NCI-H2227 (cell line): ENCODE measurements around the gene RASGRF2.

Experiments
- DNase-seq: peaks from one replicate; lab custom pipeline; 2025; ENCODE audit not compliant: unreplicated experiment; lab: John Stamatoyannopoulos, UW

RASGRF2 gene

DNA sequence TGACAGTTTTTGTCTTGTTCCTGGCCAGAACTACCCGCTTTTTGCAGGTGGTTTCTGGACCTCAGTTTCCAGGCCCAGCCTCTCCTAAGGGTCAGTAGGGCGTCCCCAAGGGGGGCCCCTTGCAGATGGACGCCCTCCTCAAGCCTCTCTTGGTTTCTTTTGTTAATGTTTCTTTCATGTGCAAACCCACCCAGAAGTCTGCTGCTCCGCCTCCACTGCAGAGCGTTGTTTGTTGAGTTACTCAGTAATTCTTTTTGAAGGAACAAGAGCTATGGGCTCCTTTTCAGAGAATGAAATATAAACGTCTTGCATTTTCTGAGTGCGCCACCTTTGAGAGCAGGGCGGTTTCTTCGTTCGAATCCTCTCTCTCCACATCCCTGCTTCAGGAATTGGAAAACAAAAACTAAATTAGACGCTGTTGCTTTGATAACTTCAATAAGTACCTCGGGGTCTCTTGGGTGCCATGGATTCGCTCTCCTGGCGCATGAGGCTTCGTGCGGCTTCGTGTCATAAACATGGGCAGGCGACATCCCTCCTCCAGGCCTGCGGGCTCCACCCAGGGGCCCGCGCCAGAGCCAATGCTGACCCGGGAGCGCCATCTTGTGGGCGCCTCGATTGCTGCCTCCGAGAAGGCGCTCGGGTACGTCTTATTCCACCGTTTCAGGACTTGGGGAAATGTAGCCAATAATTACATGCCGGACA lies 234.6 kb downstream of the RASGRF2 start:
- DNase-seq: peak; percentile 80

DNA sequence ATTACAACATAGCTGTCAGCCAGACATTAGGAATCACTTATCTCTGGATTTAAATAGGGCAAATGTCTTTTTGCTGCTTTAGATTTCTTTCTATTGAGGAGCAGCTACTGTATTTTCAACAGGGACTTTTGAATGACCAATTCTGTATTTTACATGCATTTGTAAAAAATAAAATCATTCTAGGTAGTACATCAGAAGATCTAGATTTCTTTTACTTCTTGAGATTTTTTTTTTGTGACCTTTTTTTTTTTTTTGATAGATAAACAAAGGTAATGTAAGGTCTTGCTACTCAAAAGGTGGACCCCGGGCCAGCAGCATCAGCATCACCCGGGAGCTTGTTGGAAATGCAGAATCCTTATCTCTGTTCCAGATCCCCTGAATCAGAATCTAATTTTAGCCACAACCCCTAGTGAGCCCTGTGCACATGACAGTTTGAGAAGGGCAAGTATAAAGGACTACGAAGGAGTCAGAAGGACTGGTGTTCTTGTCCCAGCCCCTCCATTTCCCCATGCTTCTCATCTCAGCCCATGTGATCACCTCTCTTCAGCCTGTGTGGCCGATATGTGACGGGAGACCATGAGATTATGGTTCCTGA lies 235.3 kb downstream of the RASGRF2 start:
- no peak for DNase-seq

GRCh38 chr5:81202655-81203054 lies 242.5 kb downstream of the RASGRF2 start:
- no peak for DNase-seq

- DNase-seq: no peak
These were observed 243.6 kb downstream of the RASGRF2 start for GRCh38 chr5:81203729-81204128.

- no peak for DNase-seq
These were observed 244.0 kb downstream of the RASGRF2 start for GRCh38 chr5:81204205-81204604.

- no peak for DNase-seq
These were observed 244.9 kb downstream of the RASGRF2 start for GRCh38 chr5:81205058-81205457.

DNA sequence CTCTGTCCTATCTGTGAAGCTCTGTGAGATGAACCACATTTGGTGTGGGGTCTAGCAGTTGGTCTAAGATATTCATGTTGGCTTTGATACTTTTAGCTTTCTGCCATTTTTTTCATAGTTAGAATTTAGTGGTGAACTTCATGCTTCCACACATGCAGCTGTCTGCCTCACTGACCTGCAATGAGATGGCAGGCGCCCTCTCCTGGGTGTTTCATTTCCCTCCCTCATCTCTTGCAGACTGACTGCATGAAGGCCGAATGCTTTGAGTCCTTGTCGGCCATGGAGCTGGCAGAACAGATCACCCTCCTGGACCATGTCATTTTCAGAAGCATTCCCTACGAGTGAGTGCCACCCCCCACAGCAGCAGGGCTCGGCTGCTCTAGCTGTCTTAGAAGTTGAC lies 246.8 kb downstream of the RASGRF2 start:
- DNase-seq: no peak

- DNase-seq: no peak
These were observed 248.7 kb downstream of the RASGRF2 start for GRCh38 chr5:81208904-81209303.

DNA sequence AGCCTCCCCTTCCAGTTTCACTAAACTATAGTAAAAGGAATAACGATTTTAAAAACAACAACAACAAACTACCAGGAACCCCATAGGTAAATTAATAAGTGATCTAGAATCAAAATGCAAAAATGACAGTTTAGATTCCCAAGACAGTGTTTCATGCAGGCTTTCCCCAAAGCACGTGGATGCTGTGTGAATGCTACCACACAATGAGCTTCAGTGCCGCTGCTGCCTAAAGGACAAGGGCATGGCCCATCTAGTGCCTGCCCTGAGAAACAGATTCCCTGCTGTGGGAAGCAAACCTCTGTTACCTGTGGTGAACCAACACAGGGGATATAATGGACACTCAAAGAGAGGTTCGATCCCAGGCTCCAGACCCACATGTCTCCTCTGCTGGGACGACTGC lies 249.2 kb downstream of the RASGRF2 start:
- no peak for DNase-seq

DNA sequence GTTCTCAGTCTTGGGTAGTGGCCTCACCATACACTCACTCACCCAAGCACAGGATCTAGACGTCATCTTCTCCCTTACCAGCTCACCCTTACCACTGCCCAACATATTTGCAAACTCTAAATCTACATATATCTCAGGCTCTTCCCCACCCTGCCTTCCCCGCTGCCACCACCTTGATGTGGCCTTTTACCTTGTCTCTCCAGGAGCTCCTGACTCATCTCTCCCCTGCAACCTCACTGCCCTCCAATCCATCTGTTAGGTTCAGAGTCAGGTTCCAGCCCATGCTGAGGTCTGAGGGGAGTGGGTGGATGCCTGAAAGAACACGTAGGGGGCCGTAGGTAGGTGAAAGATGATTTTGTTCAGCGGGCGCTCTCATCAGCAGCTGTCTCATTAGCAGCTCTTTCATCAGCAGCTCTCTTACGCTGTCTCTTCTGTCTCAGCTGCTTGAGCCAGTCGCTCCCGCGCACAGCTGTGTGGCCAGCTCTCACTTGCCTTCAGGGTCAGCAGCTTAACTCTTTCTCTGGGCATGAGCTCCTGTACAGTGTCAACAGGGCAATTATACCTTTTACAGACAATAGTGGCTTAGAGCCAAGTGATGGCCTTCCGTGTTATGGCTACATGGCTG lies 249.8 kb downstream of the RASGRF2 start:
- DNase-seq: no peak

GRCh38 chr5:81212211-81212751 lies 252.1 kb downstream of the RASGRF2 start:
- DNase-seq: peak; percentile 5

DNA sequence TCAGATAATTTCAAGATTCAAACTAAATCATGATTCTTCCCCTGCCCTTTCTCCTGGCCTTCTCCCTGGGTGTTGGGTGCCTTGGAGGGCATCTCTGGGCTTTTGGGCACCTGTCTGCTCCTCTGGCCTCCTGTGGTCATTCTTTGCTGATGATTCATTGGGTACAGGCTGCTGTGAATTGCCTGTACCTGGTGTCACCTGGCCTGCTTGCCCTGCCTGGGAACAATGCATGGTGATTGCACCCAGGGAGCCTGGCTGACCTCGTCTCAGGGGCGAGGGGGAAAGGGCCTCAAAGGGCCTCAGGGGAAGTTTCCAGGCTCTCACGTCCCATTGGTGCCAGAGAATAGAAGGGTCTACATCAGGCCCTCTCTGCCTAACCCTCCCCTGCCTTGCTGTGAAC lies 252.9 kb downstream of the RASGRF2 start:
- DNase-seq: no peak

- no peak for DNase-seq
These were observed 254.7 kb downstream of the RASGRF2 start for GRCh38 chr5:81214848-81215247.

- no peak for DNase-seq
These were observed 256.0 kb downstream of the RASGRF2 start for GRCh38 chr5:81216152-81216551.

GRCh38 chr5:81219389-81219788 lies 259.2 kb downstream of the RASGRF2 start:
- DNase-seq: no peak

GRCh38 chr5:81222285-81222684 lies 262.1 kb downstream of the RASGRF2 start:
- DNase-seq: no peak

DNA sequence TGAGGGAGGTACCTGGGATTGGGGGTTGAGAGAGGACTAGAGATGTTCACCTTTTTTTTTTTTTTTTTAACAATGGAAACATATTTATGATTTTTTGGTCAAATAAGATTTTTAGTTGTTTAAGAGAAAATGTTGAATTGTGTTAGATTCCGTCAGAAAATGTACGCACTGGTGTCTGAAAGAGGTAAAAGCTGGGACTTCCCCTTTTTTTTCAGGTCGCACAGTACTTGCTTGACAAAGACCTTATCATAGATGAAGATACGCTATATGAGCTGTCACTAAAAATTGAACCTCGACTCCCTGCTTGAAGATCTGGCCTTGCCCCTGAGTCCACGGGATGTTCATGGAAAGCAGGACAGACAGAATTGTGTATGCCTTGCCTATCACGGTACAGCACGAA lies 265.3 kb downstream of the RASGRF2 start:
- no peak for DNase-seq

- no peak for DNase-seq
These were observed 266.1 kb downstream of the RASGRF2 start for GRCh38 chr5:81226286-81226685.

DNA sequence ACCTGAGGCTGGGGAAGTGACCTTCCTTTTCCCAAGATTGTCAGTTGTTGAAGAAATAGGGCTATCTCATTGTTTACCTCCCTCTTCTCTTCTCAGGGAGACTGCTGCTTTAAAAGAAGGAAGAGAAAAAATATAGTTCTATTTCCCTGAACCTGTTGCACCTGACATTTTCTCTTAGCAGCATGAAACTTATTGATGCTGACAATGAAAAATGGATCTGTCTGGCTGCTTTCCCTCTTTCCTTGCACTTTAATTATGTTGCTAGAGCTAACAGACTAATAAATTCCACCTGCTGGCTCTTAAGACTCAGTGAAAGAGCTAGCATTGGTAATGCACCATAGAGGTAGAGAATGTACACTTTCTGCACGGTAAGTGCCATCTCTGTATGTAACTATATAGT lies 266.8 kb downstream of the RASGRF2 start:
- no peak for DNase-seq

GRCh38 chr5:81228084-81228483 lies 267.9 kb downstream of the RASGRF2 start:
- peak; percentile 54 for DNase-seq

GRCh38 chr5:81230416-81230815 lies 270.3 kb downstream of the RASGRF2 start:
- DNase-seq: no peak

- no peak for DNase-seq
These were observed 272.4 kb downstream of the RASGRF2 start for GRCh38 chr5:81232464-81233079.
